GM19455 (cell line): ENCODE data around the gene RETN.

ENCODE experiments used
- ATAC-seq: cut with Tn5 transposase; IDR thresholded peaks from one replicate; pipeline ENCODE4 v1.9.1; 2021; ENCODE audit not compliant: unreplicated experiment

The RETN gene

DNA sequence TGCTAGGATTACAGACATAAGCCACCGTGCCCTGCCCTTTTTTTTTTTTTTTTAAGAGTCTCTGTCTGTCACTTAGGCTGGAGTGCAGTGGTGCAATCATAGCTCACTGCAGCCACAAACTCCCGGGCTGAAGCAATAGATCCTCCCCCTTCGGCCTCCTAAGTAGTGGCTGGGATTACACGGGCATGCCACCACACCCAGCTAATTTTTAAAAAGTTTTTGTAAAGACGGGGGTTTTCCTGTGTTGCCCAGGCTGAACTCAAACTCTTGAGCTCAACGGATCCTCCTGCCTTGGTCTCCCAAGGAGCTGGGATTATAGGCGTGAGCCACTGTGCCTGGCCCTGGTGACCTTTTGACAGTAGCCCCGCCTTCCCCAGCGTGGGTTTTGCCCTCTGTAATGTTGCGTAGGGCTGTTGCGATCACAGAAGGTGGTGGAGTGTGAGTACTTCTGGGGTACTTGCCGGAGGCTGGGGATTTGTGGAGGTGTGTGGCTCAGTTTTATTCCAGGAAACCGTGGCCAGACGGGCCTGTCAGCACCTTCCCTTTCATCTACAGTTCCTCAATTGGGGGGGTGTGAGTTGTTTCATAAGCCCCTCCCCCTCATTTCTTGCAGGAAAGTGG is 11.6 kb upstream of the RETN start:
- ATAC-seq, result no peak

DNA sequence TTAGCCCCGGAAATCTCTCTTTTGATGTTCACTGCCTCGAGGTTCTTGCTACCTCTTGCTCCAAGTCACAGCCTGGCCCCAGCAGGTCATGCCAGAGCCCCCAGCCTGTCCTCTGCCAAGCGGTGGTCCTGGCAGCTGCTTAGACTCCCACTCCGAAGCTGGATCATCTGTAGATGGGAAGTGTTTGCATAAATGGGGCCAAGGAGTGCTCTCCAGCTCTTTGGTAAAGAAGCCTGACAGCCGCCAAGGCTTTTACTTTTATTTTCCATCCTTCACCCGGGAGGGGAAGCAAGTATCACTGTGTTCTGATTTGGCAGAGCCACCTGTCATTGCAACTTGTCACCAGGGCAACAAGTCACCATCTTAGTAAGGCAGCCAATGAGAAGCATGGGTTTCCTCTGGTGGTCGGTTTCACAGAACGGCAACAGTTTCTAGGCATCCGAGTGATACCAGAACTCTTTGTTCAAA is 10.6 kb upstream of the RETN start:
- peak; percentile 73 for ATAC-seq

DNA sequence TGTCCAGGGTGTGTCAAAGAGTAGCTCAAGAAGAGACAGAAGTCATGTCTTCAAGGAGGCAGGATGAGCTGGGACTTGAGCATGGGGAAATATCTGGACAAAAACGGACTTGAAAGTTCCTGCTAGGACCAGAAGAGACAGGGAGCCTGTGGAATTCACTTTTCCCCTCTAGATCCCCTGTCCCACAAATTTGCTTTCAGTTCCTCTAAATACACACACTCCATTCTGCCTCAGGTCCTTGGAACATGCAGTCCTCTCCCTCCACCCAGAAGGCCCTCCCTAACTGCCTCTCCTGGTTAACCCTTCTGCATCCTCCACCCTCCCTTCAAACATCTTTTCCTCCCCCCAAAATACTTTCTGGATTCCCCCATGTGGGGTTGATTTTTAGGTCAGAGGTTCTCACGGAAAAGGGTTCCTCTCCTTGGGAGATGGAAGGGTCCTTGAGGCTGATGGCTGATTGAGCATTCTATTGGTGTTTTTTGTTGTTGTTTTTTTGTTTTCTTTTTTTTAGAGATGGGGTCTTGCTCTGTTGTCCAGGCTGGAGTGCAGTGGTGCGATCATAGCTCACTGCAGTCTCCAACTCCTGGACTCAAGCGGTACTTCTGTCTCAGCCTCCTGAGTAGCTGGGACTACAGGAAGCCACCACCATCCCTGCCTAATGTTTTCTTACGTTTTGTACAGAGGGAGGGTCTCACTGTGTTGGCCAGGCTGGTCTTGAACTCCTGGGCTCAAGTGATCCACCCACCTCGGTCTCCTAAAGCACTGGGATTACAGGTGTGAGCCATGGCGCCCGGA is 6.9 kb upstream of the RETN start:
- no peak for ATAC-seq

DNA sequence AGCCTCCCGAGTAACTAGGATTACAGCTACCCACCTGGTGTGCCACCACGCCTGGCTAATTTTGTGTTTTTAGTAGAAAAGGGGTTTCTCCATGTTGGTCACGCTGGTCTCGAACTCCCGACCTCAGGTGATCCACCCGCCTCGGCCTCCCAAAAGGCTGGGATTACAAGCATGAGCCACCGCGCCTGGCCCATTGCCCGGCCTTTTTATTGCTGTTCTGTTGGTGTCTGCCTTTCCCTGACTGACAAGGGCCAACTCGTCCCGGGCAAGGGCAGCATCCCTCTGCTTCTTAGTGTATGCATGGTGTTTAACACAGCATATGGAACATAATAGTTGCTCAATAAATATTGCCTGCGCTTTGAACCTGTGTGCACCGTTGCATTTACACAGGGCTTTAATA is 6.2 kb upstream of the RETN start:
- ATAC-seq, result no peak

DNA sequence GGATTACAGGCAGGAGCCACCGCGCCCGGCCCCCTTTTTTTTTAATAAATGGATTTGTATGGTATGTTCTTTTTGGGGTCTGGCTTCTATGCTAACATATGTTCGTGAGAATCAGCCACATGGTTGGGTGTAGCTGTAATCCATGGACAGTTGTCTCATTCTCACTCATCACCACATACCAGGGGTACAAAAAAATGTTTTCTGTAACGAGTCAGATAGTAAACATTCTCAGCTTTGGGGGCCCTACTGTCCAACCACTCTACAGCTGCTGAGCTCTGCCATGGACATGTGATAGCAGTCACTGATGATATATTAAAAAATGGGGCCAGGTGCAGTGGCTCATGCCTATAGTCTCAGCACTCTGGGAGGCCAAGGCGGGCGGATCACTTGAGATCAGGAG is 5.1 kb upstream of the RETN start:
- ATAC-seq, result no peak

DNA sequence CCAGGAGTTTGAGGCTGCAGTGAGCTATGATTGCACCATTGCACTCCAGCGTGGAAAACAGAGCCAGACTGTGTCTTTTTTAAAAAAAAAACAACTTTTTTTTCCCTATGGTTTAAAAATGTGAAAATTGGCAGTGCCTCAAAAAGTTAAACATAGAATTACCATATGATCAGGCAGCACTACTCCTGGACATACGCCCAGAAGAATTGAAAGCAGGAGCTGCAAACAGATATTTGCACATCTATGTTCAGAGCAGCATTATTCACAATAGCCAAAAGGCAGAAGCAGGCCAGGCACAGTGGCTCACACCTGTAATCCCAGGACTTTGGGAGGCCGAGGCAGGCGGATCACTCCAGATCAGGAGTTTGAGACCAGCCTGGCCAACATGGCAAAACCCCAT is 3.8 kb upstream of the RETN start:
- no peak for ATAC-seq

DNA sequence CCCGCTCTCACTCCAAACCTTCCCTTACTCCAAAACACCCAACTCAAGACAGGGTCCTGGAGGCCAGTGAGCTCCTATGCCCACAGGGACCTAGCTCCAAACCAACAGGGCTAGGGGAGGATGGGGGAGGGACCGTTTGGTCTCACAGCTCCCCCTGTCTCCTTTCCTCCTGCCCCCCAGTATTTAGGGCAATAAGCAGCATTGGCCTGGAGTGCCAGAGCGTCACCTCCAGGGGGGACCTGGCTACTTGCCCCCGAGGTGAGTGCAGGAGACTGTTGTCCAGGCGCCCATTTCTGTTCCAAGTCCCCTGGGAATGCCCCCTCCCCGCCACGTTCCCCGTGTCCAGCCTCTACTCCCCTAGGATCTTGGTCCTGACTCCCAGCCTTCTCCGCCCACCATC is 792 bp downstream of the RETN start:
- ATAC-seq, result no peak

DNA sequence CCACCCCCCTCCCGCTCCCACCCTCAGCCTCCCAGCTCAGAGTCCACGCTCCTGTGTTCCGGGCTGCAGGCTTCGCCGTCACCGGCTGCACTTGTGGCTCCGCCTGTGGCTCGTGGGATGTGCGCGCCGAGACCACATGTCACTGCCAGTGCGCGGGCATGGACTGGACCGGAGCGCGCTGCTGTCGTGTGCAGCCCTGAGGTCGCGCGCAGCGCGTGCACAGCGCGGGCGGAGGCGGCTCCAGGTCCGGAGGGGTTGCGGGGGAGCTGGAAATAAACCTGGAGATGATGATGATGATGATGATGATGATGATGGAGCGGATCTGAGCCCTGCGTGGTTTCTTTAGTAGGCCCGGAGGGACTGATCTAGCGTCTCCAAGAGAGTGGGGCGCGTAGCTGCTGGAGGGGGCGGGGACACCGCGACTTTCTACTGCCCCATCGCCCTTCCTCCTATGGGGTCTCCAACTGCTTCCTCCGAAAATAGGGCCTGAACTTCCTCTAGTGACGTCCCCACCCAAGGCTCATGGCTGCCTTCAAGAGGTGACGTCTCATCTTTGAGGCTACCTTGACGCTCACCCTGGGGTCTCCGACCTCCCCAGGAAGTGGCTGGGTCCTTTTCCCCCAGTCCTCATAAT is 1.4 kb downstream of the RETN start:
- ATAC-seq, result no peak

DNA sequence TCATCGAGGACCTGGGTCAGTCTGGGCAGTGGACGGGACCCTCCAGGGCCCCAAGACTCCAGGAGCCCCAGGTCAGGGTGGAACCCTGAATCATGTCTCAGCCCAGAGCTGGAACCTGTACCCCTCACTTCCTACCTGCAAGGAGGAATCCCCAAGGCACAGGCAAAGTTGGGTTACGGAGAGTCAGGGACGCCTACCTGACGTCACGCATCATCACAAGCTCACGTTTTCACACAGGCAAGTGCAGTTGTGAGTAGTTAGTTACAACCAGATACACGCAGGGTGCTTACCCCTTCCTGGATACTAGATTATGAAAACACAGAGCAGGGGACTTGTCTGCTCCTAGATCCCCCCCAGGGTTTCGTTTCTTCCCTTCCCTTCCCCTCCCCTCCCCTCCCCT is 1.9 kb downstream of the RETN start:
- ATAC-seq, result no peak

DNA sequence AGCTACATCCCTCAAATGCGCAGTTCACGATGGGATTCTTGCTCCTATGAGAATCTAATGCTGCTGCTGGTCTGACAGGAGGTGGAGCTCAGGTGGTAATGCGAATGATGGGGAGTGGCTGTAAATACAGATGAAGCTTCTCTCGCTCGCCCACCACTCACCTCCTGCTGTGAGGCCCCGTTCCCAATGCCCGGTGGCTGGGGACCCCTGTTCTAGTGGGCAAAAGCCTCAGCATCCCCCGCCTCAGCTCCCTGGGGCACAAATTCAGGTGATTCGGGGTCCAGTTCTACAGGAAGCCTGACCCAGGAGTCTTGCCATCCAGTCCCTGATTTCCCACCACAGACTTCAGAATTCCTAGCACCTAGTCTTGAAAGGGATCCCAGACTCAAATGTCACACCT is 3.7 kb downstream of the RETN start:
- no peak for ATAC-seq

DNA sequence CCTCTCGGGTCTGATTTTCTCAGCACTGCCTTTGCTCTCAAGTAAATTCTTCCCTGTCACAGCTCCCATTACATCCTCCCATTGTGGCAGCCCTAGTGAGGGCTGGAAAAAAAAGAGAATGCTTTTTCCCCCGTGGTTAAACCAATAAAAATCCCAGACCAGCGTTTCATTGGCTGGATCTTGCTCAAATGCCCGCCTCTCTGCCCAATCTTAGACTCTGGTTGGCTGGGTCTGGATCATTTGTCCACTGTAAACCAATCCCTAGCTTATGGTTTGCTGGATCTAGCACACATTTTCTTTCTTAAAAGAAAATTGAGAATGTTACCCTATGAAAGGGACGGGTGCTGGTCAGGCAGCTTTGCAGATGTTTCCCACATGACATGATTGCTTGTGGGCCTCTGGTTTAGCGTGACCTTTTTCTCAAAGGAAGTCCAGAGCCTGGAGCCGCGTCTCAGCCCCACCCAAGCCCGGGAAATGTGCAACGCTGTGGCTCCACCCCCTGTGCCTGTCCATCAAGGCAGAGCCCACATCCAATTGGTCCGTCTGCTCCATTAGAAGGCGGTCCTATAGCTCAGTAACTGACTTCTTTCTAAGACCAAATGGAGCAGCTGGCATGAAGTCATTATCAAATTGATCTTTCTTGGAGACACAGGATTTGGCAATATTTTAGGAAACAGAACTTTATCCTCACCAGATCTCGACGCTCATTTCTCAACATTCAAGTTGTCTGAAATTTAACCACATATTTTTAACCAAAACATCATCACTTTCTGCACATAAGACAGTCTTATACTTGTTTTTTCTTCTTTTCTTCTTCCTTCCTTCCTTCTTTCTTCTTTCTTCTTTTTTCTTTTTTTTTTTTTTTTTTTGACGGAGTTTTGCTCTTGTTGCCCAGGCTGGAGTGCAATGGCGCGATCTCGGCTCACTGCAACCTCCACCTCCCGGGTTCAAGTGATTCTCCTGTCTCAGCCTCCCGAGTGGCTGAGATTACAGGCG is 5.5 kb downstream of the RETN start:
- no peak for ATAC-seq

DNA sequence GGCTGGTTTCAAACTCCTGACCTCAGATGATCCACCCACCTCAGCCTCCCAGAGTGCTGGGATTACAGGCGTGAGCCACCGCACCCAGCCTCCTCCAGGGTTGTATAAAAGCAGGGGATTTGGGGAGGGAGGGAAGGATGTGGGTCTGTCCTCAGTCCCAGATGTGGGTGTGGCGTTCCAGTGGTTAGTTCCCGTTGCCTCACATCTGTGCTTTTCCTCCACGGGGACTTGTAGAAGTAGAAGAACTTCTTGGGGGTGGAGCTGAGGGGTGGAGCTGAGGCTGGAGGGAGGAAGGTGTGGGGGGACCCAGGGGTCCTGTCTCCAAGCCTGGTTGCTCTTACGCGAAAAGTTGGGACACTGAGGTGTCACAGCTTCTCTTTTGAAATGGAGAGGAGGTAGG is 7.5 kb downstream of the RETN start:
- no peak for ATAC-seq

DNA sequence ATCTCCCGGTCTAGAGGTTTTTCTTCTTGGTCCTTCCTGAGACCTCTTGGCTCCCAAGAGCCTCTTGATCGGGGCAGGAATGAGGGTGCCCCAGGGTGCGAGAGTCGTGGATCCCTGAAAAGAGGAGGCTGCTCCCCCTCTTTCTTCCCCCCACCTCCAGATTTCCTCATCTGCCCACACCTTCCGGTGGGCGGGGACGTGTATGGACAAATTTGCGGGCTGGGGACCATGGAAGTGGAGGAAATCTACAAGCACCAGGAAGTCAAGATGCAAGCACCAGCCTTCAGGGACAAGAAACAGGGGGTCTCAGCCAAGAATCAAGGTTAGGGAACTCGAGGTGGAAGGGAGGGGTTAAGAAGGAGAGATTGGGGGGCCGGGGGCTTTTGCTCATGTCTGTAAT is 8.0 kb downstream of the RETN start, which contains the start of gene MCEMP1:
TSS of gene MCEMP1 (plus strand) at position 237 of the 400 bp plus-strand sequence. CDS start at position 268, 31 bp downstream.
- no peak for ATAC-seq

DNA sequence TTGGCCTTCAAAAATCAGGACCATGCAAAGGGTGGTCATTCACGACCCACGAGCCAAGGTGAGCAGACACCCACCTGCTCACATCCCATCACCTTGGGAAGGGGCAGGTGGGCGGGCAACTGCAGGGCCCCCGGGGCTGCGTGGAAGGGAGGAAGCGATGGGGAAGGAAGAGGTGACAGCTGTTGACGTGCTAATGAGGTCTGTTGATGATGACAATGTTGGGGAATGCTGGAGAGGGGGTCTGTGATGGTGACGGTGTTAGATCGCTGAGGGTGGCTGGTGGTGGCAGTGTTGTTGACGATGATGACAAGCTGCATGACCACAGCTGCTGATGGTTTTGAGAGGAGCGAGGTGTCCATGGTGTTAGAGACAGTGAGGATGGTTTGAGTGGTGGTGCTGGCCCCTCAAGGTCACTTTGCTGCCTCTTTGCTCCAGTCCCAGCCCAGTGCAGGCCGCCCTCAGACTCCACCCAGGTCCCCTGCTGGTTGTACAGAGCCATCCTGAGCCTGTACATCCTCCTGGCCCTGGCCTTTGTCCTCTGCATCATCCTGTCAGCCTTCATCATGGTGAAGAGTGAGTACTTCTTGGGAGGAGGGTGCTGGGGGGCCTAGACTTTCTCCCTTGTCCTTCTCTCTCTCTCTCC is 8.9 kb downstream of the RETN start:
- no peak for ATAC-seq

DNA sequence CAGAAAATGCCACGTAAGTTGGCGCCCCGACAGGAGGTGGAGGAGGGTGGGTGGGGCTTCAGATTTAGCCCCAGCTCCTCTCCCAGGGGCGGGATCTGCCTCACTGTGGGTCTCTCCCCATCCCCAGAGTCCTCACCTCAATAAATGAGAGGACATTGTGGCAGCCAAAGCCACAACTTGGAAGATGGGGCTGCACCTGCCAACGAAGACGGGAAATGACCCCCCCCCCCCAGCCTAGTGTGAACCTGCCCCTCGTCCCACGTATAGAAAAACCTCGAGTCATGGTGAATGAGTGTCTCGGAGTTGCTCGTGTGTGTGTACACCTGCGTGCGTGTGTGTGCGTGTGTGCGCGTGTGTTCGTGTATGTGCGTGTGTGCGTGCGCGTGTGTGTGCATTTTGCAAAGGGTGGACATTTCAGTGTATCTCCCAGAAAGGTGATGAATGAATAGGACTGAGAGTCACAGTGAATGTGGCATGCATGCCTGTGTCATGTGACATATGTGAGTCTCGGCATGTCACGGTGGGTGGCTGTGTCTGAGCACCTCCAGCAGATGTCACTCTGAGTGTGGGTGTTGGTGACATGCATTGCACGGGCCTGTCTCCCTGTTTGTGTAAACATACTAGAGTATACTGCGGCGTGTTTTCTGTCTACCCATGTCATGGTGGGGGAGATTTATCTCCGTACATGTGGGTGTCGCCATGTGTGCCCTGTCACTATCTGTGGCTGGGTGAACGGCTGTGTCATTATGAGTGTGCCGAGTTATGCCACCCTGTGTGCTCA is 10.3 kb downstream of the RETN start:
- ATAC-seq, result no peak

DNA sequence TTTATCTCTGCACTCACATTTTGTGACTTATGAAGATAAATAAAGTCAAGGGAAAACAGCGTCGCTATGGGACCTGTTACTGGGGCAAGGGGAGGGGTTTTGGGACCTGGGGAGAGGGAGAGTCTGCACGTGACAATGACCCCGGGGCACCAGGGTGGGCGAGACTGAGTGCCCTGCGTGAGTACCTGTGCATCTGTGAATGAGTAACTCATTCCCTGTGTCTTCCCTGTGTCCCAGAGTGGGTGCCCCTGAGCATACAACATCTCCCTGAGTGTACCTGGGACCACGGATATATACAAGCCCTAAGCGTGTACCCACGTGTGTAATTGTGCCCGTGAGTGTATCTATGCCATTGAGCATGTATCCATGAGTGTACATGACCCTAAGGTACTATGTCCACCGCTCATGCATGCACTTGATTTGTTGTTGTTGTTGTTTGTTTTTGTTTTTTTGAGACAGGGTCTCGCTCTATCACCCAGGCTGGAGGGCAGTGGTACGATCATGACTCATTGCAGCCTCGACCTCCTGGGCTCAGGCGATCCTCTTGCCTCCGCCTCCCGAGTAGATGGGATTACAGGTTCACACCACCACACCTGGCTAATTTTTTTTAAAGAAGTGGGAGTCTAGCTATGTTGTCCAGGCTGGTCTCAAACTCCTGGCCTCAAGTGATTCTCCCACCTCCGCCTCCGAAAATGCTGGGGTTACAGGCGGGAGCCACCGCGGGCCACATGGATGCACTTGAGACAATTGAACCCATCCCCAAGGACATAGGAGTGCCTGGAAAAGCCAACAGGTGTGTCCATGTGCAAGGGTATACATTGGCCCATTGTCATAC is 11.1 kb downstream of the RETN start:
- ATAC-seq, result peak; percentile 2

DNA sequence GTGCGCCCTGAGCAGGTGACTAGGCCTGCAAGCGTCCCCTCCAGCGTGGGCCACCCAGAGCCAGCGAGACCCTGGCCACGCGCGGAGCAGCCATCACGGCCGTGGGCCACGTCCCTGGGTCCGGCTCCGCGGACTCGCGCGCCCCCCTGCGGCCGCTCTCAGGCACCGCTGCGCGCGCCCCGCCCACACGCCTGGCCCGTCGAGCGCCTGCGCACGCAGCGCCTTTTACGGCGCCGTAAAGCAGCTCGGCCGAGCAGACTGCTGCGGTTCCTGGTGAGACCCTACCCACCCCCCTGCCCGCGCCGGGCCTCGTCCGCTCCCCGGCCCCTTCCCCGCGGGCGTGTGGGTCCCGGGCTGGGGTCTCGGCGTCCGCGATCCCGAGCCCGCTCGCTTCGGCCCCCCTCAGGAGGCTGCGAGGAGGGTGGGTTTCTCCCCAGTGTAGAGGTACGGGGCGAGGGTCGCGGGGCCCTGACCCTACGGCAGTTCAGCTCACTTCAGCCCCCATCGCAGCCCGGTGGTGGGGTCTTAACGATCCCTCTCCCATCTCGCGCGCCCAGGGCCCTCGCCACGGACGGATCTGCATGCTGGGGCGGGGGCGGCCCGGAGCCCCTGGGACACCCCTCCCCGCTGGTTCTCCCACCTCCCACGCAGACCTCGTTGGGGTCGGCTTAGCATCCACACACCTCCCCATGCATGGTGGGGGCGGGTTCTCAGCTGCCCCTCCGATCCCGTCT is 11.9 kb downstream of the RETN start, which contains the start of gene TRAPPC5:
TSS of gene TRAPPC5 (plus strand) at position 228 of the 734 bp plus-strand sequence. CDS start 1,421 bp downstream, outside the sequence.
- peak; percentile 40 for ATAC-seq
